HG02798 (cell line): ENCODE results near the gene SNCAIP.
A peak's percentile ranks its signal among the peaks of the same experiment; 100 is the strongest.

Source experiments
- ATAC-seq: cut with Tn5 transposase; IDR thresholded peaks from one replicate; pipeline ENCODE4 v1.9.1; 2021; ENCODE audit warnings: mild to moderate bottlenecking; ENCODE audit not compliant: unreplicated experiment, poor library complexity

Gene SNCAIP

DNA sequence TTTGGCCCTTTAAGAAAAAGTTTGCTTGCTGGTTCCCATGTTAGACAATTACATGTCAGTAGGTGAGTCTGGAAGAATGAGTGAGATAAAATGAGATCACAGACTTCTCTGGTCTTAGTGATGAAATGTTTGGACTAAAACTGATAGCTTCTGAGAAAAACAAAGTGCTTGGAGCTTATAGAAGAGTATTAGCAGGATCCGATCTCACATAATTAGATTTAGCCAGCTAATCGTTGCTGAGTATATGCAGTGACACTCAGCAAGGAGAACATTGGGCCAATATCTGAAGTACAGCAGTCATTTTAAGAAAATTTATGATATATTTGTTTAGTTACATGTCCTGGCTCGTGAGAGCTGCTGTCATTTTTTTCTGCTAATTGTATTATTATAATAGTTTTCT is 135.8 kb downstream of the SNCAIP start:
- ATAC-seq: no peak

GRCh38 chr5:122454541-122454940 is 142.5 kb downstream of the SNCAIP start:
- no peak for ATAC-seq

DNA sequence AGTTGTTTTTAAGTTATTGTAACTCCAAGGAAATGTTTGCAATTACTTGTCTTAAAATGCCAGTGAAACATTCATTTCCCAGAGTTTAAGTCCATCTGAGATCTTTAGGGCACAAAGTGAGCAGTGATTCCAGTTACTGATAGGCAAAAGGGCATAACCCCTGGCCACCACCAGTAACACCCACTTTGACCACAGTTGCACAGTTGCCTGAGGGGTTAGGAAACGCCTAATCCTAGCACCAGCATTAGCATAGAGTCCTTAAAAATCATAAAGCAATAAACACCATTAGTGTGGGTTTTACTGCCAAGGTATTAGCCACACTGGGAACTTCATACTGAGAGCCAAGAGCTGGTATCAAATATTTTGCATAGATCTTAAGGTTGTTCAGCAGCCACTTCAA is 143.9 kb downstream of the SNCAIP start:
- ATAC-seq: no peak

DNA sequence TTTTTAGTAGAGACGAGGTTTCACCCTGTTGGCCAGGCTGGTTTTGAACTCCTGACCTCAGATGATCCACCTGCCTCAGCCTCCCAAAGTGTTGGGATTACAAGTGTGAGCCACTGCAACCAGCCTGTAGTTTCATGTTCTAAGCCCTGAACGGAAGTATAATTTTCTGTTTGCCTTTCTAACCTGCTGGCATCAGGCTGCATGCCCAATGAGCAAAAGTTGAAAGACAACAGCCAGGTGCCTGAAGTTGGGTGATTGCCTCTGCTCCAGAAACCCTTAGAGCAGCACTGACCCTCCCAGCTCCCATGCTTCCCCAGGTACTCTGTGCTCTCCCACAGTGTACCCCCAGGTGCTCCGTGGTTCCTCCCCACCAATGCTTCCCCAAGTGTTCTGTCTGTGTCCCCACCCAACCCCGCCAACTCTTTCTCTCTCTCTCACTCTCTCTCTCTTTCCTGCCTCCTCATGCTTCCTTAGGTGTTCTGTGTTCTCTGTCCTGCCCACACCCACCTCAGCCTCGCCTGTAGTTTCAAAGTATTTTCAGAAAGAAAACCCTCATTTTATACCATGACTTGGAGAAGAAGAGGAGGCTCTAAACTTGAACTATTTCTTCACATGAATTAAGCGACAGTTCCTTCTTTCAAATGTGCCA is 145.3 kb downstream of the SNCAIP start:
- no peak for ATAC-seq

DNA sequence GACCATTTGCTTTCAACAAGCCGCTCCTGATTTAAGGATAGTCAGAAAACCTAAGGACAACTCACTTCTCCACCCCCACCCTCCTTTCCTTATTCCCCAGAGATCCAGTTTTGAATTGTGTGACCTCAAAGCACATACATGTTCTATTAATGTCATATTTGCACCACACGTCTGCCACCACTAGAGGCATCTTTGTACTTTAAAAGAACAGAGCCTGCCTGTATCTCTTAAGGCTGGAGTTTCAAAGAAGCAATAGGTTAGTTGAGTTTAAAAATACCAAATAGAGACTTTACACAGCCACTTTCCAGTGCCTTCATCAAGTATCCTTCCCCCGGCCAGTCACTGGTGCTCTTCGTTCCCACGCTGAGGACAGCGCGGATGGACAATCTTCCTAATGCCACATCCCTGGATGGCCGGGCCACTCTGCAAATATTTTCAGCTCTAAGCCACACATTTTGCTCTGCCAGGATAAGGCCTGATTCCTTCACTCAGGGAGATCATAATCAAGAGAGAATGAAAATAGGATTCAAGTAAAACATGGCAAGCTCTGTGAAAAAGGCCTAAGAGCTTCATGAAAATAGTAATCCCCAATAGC is 146.3 kb downstream of the SNCAIP start:
- peak; percentile 80 for ATAC-seq

DNA sequence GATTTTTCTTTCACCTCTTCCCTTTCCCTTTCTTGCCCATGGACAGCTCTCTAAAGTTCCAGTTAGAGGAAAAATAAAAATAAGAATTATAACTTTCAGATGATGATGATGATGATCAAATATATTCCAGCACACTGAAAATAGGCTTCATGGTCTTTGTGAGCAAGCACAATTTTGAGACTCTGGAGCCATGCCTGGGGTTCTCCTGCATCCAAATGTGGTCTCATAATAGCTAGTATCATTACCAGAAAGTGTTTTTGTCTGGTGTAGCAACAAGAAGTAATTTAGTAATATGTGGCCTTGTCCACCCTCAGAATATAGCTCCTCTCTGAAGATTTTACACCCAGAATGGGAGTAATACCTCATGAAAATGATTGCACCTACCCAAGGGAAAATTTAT is 150.4 kb downstream of the SNCAIP start:
- no peak for ATAC-seq

DNA sequence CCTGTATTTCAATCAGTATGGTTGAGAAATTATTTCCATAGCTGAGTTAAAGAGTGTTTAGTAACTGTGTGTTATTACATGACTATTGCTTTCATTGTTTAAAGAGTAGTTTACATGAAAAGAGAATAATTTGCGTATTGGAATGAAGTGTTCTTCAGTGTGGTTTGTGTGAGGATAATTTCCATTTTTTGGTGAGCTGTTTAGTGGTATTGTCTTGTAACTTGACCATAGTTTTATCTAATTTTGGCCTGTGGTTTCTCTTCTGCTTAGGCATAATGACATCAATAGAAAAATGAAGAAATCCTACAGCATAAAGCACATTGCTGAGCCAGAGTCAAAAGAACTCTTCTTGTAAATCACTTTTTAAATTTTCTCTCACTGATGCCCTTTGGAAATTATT is 151.2 kb downstream of the SNCAIP start:
- peak; percentile 50 for ATAC-seq

- ATAC-seq: no peak
These were observed 152.2 kb downstream of the SNCAIP start for GRCh38 chr5:122464191-122464590.

DNA sequence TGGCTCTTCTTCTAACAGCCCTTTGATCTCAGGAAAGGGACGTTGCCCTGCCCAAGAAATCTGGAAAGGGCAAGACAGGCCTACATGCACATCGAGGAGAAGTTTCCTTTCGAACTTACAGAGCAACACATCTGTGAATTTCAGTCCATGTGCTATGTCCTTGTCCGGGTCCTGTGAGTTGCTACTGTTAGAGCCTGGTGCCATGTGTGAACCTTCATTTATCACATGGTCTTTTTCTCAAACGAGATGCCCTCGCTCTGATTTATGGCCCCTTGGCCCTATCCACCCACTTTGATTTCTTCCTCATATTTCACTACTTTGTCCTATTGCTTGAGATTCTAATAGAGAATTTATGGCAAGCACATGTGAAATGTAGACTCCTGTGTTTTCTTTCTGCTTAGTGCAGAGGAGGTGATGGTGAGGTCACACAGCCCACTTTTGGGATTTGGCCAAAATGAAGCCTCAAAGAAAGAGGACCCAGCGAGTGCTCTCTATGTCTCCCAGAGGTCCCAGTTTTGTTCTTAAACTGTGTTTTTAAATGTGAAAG is 153.1 kb downstream of the SNCAIP start:
- ATAC-seq: no peak

GRCh38 chr5:122465994-122466393 is 154.0 kb downstream of the SNCAIP start:
- no peak for ATAC-seq

- ATAC-seq: no peak
These were observed 156.5 kb downstream of the SNCAIP start for GRCh38 chr5:122468351-122469116.

DNA sequence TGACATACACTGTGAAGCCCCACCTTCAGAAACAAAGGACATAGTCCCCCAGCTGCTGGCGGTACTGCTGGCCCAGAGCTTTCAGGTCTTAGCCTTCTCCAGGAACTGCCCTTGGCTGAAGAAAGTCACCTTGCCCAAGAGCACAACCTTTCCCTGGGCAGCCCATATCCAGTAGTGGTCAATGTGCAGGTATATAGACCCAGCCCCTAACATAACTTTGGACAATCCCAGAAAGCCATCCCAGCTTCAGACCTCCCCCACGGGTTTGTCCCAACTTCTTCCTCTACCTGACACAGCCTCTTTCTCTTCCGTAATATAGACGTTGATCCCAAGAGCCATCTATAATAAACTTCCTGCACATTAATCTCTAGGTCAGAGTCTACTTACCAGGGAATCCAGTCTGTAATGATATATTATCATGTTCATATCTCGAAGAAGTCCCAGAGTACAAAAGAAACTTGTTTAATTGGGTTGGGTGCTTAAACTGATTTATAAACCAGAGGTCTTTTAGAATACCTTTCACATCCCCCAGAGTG is 157.4 kb downstream of the SNCAIP start:
- ATAC-seq: no peak

GRCh38 chr5:122470365-122470764 is 158.3 kb downstream of the SNCAIP start:
- no peak for ATAC-seq

DNA sequence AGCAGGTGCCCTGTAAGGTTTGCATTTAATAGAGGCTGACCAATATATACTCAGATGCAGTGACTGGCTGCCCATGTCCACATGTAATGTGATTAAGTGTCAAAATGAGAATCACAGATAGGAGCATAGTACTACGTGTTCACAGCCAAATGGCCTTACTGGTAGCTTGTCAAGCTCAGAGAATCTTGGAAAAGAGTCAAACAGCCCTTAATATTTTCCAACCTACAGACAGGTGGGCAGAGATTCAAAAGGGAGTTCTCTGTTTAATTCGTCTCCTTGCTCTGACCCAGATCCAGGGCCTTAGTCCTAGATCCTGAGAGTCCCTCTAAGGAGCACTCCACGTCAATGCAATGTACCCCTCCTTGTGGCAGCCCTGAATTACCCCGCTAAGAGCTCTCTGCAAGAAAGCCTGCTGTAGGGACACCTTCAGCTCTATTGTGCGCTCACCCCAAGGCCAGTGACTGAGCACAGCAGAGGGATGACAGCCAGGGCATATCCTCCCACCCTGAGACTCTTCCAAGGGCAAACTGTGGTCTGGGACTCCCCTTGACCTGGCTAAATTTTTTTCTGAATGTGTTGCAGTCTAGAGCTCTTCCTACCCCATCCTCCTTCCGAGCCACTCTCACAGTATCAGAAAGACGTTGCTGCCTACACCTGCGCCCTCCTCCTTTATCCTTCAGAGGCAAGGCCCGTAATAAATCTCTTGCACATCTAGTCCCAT is 159.2 kb downstream of the SNCAIP start:
- no peak for ATAC-seq

DNA sequence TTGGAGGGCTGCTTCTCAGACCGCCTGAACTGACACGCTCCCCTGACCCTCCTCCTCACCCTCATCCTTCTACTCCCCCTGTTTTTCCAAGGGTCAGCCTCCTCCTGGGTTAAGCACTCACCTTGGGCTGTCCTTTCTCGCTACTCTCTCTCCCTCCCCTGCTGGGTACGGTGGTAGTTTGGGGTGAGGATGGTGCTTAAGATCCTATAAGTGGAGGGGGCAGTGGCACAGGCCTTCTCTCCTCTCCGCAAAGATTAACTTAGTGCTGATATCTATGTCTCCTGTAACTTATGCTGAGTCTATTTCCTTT is 159.7 kb downstream of the SNCAIP start:
- ATAC-seq: no peak

- no peak for ATAC-seq
These were observed 161.3 kb downstream of the SNCAIP start for GRCh38 chr5:122473138-122473843.

DNA sequence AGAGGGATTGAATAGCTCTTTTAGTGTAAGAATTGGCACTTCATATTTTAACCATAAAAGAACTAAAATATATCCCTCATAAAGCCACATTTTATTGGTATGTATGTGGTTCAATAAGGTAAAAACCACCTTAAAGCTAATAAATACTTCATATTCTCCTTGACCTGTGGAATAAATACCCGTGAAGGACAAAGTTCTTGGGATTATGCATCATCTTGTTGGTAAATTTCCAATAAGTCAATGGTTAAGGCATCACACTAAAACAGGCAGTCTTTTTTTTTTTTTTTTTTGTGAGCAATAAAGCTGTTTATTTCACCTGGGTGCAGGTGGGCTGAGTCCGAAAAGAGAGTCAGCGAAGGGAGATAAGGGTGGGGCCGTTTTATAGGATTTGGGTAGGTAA is 161.9 kb downstream of the SNCAIP start:
- no peak for ATAC-seq

DNA sequence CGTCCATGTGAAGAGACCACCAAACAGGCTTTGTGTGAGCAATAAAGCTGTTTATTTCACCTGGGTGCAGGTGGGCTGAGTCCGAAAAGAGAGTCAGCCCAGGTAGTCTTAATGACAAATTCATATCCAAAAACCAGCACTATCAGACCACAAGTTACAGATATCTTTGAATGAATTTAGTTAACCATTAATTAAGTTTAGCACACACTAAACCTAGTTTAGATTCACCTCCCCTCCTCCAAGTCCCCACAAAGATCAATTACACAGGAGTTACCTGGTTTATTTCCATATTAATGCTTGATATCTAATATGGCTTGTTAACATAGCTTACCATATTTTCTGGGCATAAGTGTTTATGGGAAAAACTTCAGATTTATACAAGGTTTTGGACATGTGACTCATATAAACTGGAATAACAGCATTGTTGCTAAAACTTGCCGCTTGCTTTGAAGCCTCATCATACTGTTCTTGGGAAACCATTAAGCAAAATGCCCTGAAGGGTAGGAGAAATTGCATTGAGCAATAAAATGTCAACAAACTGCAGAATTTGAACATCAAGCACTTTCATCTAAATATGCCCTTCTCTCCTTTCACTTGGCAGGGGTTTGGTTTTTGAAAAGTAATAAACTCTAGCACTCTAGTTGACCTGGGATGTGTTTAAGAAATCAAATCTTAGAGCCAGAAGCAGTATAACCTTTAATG is 166.9 kb downstream of the SNCAIP start:
- ATAC-seq: no peak

- no peak for ATAC-seq
These were observed 168.1 kb downstream of the SNCAIP start for GRCh38 chr5:122480146-122480545.
